Vagina (tissue), 2 donors: ENCODE results near the gene HMGXB3. TPM values are rescaled to one million over a fixed set of nuclear protein-coding genes. Genes with fewer than 3 reads are reported as not detected.

Experiments
- DNase-seq, 2 donors: peaks; one replicate each; pipeline ENCODE4 v3.0.0-alpha.2; 2017; ENCODE audit errors: extremely low spot score in 2 of 2
- H3K27ac ChIP-seq: fragments of 200-600 bp; sonication (generic); one replicate; pipeline ENCODE4 v1.5.1; 2019
- H3K27me3 ChIP-seq: fragments of 200-600 bp; sonication (generic); one replicate; pipeline ENCODE4 v1.5.1; 2019
- H3K36me3 ChIP-seq, 2 donors: fragments of 200-600 bp; sonication (generic); one replicate each; pipeline ENCODE4 v1.5.1; 2017 to 2019
- H3K4me1 ChIP-seq: fragments of 200-600 bp; sonication (generic); one replicate; pipeline ENCODE4 v1.5.1; 2019
- H3K4me3 ChIP-seq, 2 donors: fragments of 200-600 bp; sonication (generic); 1 replicate in 1 of 2; 2 replicates in 1 of 2; pipeline ENCODE4 v1.5.1; 2016 to 2019
- H3K9me3 ChIP-seq: fragments of 200-600 bp; sonication (generic); one replicate; pipeline ENCODE4 v1.5.1; 2019
- POLR2A ChIP-seq, 2 donors: fragments of 450-650 bp; IDR thresholded peaks; one replicate each; pipeline ENCODE4 v1.6.1; 2017; ENCODE audit warnings: antibody characterized with exemption in 2 of 2, mild to moderate bottlenecking in 2 of 2, moderate library complexity in 2 of 2
- POLR2AphosphoS5 ChIP-seq, 2 donors: sonication (generic); formaldehyde crosslinking; IDR thresholded peaks; one replicate each; pipeline ENCODE4 v1.9.0; 2017; ENCODE audit warnings: antibody characterized with exemption in 2 of 2, mild to moderate bottlenecking in 2 of 2, low read depth in 1 of 2; ENCODE audit not compliant: insufficient read depth in 1 of 2
- intact Hi-C: fragments of 100-400 bp; cut with DNase I; formaldehyde crosslinking; loops from one replicate; pipeline ENCODE4 v1.15.1; 2023
- total RNA-seq: library from RNA; depleted of rRNA; stranded (reverse); fragments of >200 nt; gene quantifications from one replicate; pipeline ENCODE4 v1.2.3, GENCODE V29; 2016
- TF ChIP-seq, protein P1 (sequence below), 3 experiments: fragments of 450-650 bp in 2 of 3; fragments of 200-600 bp in 1 of 3; sonication (generic) in 1 of 3; IDR thresholded peaks; one replicate each; pipeline ENCODE4 v1.5.1; 2017 to 2019; ENCODE audit warnings: antibody characterized with exemption in 3 of 3, mild to moderate bottlenecking in 2 of 3, moderate library complexity in 2 of 3

Gene HMGXB3
- total RNA-seq, 1 donor from 2014 or later, result 38.3 TPM

DNA sequence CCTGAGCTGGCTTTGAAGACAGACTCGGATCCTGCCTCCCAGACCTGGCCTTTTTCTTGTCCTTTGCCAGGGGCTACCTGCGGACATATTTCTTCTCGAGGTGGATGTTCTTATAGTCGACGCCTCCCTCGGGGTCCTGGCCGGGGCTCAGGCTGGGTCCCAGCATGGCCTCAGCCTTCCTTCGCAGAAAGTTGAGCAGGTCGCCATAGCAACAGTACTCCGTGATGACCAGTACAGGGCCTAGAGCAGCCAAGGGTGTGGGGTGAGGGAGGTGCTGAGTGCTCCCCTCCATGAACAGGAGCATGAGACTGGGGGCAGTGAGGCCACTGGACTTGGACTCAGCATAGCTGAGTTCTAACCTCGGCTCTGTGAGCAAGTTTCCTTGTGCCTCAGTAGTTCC, 59.1 kb downstream of the HMGXB3 start:
- Histone ChIP-seq H3K9me3 (no peaks in the 10 kb centered on the region), H3K36me3 (no peaks in the 10 kb centered on the region), H3K4me3 (no peak overlapping the region), H3K4me1 (no peaks in the 10 kb centered on the region), H3K27me3 (no peaks in the 10 kb centered on the region), H3K27ac (no peak overlapping the region)
- TF ChIP-seq, protein P1, sequence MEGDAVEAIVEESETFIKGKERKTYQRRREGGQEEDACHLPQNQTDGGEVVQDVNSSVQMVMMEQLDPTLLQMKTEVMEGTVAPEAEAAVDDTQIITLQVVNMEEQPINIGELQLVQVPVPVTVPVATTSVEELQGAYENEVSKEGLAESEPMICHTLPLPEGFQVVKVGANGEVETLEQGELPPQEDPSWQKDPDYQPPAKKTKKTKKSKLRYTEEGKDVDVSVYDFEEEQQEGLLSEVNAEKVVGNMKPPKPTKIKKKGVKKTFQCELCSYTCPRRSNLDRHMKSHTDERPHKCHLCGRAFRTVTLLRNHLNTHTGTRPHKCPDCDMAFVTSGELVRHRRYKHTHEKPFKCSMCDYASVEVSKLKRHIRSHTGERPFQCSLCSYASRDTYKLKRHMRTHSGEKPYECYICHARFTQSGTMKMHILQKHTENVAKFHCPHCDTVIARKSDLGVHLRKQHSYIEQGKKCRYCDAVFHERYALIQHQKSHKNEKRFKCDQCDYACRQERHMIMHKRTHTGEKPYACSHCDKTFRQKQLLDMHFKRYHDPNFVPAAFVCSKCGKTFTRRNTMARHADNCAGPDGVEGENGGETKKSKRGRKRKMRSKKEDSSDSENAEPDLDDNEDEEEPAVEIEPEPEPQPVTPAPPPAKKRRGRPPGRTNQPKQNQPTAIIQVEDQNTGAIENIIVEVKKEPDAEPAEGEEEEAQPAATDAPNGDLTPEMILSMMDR (IDR thresholded peaks at IDR 0.05), result no peak
- TF ChIP-seq POLR2AphosphoS5 (IDR thresholded peaks at IDR 0.05; ENCODE audit: insufficient read depth in 1 of 2, low read depth in 1 of 2) (no peak), POLR2A (IDR thresholded peaks at IDR 0.05) (no peak)
- intact Hi-C loops, result no loop called here
- no peak for DNase-seq

DNA sequence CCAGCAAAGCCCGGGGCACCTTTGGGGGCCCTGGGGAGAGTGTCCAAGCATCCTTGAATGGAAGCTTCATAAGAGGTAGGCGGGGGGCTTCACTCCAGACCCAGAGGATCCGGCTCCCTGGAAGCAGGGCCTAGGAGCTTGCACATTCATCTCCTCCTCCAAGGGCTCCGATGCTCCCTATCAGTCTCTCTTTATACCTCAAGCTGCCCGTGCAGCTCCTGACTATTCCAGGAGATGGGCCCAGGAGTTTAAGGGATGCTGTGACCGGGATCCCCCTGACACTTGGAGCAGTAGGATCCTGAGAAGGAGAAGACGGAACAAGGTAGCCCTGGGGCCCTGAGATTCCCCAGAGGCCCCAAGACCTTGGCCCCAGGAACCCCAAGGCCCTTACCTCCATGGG, 59.9 kb downstream of the HMGXB3 start:
- Histone ChIP-seq H3K27me3 (no peaks in the 10 kb centered on the region), H3K9me3 (no peaks in the 10 kb centered on the region), H3K4me1 (no peaks in the 10 kb centered on the region), H3K27ac (no peak overlapping the region), H3K36me3 (no peaks in the 10 kb centered on the region), H3K4me3 (no peak overlapping the region)
- TF ChIP-seq POLR2A (IDR thresholded peaks at IDR 0.05) (no peak), POLR2AphosphoS5 (IDR thresholded peaks at IDR 0.05; ENCODE audit: insufficient read depth in 1 of 2, low read depth in 1 of 2) (no peak)
- TF ChIP-seq, protein P1 (IDR thresholded peaks at IDR 0.05), result no peak
- no peak for DNase-seq
- intact Hi-C loops, result no loop called here

DNA sequence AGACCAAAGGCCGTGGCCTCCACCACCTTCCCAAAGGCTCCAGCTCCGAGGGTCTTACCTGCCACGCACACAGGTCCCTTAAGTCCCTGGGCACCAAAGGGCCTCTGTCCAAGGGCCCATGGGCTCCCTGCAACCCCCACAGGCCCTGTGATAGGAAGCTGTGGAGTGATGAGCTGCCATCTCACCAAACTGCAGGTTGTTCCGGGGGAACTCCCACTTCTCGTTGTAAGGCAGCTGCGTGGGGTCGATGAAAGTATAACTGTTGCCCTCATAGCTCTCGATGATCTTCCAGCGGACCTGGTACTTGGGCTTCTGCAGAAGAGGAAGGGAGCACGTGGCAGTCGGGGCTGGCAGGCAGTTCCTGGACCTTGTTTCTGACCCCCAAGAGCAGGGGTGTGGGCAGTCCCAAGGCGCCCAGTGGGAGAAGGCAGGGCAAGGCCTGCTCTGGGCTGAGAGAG, 61.0 kb downstream of the HMGXB3 start:
- Histone ChIP-seq H3K4me1 (no peaks in the 10 kb centered on the region), H3K27me3 (no peaks in the 10 kb centered on the region), H3K27ac (no peak overlapping the region), H3K4me3 (no peak overlapping the region), H3K9me3 (no peaks in the 10 kb centered on the region), H3K36me3 (no peaks in the 10 kb centered on the region)
- TF ChIP-seq POLR2AphosphoS5 (IDR thresholded peaks at IDR 0.05; ENCODE audit: insufficient read depth in 1 of 2, low read depth in 1 of 2), result no peak
- TF ChIP-seq POLR2A (IDR thresholded peaks at IDR 0.05), result no peak
- TF ChIP-seq, protein P1 (IDR thresholded peaks at IDR 0.05), result no peak
- DNase-seq, result no peak
- intact Hi-C loops, result no loop called here

DNA sequence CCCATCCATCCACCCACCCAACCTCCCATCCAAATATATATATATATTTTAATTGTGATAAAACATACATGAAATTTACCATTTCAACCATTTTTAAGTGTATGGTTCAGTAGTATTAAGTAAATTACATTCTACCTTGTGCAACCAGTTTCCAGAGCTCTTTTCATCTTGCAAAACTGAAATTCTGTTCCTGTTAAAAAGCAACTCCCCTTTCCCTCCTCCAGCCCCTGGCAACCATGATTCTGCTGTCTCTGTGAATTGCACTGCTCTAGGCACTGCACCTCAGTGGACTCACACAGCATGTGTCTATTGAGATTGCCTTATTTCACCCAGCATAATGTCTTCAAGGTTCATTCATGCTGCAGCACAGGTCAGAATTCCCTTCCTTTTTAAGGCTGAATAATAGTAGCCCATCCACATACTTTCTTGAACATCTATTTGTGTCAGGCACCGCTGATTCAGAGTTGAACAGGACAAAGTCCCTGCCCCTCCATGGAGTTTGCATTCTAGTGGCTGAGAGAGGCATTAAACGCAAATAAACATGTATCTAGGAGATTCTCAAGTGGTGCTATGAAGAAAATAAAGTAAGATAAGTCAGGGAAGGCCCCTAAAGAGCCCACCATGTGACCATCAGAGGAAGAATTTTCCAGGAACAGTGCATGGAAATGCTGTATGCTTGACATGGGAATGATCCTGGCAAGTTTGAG, 61.8 kb downstream of the HMGXB3 start:
- Histone ChIP-seq H3K27ac (no peak overlapping the region), H3K4me1 (no peaks in the 10 kb centered on the region), H3K36me3 (no peaks in the 10 kb centered on the region), H3K9me3 (no peaks in the 10 kb centered on the region), H3K27me3 (no peaks in the 10 kb centered on the region), H3K4me3 (no peak overlapping the region)
- intact Hi-C loops, result no loop called here
- no peak for TF ChIP-seq POLR2A (IDR thresholded peaks at IDR 0.05)
- TF ChIP-seq, protein P1 (IDR thresholded peaks at IDR 0.05), result no peak
- no peak for DNase-seq

DNA sequence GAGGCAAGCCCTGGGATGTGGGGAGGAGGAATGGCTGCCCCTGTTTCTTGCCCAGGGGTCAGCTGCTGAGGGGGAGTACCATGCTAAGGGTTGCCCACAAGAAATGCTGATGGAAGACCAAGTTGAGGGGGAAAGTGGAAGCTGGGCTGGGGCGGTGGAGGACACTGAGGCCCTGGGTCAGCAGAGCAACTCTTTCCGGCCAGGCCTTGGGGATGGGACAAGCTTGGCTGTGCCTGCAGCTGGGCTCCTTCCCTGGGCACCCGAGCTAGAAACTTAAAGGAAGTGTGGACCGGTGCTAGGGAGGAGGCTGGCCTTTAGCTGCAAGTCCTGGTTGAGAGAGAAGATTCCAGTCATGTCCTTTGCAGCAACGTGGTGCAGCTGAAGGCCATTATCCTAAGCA, 63.1 kb downstream of the HMGXB3 start:
- no peaks in the 10 kb centered on the region for H3K9me3 ChIP-seq
- no peak overlapping the region for H3K4me3 ChIP-seq
- intact Hi-C loops, result no loop called here
- DNase-seq, result no peak
- H3K27ac ChIP-seq, result no peak overlapping the region
- H3K4me1 ChIP-seq, result no peaks in the 10 kb centered on the region
- H3K27me3 ChIP-seq, result no peaks in the 10 kb centered on the region
- H3K36me3 ChIP-seq, result no peaks in the 10 kb centered on the region
- TF ChIP-seq POLR2AphosphoS5 (IDR thresholded peaks at IDR 0.05; ENCODE audit: insufficient read depth in 1 of 2, low read depth in 1 of 2) (no peak), POLR2A (IDR thresholded peaks at IDR 0.05) (no peak)
- TF ChIP-seq, protein P1 (IDR thresholded peaks at IDR 0.05), result no peak
